ENCODE data around the gene SLC36A2.
"Not testable (repeated sequence)": the region's sequence is repeated elsewhere in the genome, so short reads cannot be mapped to it uniquely, and the experiment has no call there.

The SLC36A2 gene

DNA sequence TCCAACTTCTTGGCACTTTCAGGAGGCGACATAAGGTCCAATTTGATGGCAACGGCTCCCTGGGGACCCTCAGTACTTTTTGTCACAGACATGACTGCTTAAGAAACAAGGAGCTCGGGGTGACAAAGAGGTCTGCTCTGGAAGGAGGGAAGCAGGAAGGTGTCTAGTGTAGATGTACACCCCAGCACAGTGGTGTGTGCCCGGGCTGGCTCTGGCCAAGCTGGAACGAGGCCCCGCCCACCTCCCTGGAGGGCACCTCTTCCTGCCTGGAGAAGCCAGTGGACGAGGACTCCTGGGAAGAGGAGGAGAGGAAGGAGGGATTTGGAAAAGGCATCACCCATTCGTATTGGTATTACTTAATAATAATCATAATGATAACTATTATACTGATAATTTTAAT, at the start of gene SLC36A2:
Gene SLC36A2, minus strand, starts transcription at position 191 of the 400 bp plus-strand sequence. Its CDS starts 99 bp downstream, at position 92.
- DNase-seq (ENCODE audit: low read depth in 2 of 2), result no peak

DNA sequence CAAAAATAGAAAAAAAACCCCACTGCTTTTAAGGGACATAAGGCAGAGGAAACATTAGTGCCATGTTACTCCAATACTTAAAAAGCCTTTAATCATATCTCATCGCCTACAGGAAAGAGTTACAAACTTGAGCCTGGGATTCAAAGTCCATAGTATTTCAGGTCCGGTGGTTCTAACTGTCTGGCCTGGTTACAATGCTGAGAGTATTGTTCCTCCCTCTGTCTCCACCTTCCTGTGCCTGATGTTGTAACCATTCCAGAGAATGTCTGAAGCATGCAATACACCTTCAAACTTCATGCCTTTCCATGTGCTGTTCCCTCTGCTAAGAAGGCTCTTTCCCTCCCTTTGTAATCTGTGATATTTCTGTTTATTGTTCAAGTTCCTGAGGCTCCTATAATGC, 41.6 kb upstream of the SLC36A2 start:
- no peak for DNase-seq (ENCODE audit: low read depth in 2 of 2)

DNA sequence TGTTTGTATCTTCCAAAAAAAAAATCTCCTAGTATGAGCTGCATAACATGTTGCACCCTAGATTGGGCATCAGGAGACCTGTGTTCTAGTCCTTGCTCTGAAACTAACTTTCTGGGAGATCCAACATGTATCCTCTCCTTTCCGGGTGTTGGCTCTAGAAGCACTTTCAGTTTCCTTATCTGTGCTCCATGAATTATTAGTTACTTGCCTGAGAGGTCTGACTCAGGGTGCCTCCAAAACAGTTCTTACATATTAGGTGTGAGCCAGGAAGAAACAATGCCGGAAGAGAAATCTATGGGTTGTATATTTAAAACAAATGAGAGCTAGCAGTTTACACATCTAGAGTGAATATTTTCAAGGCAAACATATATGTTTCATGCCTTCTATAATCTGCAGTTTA, 36.7 kb upstream of the SLC36A2 start:
- DNase-seq (ENCODE audit: low read depth in 2 of 2), result no peak

DNA sequence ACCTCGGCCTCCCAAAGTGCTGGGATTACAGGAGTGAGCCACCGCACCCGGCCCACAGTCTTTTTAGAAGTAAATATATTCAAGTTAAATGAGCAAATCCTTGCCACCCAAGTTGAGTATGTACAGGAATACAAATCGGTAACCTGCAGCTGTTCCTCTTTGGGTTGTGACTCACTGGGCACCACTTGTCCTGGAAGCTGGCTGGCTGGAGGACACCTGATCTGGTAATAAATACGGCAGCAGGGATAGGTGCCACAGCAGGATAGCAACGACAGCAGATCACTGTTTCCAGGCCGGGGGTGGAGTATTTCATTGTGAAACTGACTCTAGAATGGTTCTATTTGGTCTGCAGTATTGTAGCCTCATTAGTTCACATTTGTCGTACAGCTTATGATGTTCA, 35.7 kb upstream of the SLC36A2 start:
- no peak for DNase-seq (ENCODE audit: low read depth in 2 of 2)

DNA sequence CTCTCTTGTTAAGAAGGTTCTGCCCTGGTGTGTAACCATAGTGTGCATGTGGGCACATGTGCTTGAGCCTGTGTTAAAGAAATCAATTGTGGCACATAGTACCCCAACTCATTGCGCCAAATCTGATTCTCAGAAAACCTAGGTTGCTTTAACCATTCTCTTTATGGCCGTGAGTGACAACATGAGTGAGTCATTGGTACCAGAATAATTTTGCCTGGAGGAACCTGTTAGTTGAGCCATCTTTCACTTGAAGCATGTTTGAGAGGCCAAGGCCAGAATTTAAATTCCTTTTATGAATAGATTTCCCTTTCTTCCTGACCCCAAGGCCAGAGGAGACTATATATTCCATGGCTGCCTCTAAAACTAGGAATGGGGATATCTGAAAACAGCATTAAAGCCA, 35.2 kb upstream of the SLC36A2 start:
- no peak for DNase-seq (ENCODE audit: low read depth in 2 of 2)

DNA sequence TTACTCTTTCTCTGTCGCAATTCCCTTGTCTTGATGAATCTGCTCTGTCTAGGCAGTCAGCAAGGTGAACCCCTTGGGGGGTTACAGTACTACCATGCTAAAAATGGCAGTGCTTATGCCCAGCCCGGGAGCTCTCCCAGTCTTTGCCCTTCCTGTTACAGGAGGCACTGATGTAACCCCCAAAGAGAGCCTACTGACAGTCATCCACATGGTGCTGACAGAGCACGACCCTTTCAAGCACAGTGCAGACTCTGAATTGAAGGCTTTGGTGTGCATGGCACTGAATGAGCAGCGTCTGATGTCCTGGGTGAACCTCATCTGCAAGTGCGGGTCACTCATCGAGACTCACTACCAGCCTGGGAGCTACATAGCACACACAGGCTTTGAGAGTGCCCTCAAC, 34.5 kb upstream of the SLC36A2 start:
- DNase-seq (ENCODE audit: low read depth in 2 of 2), result no peak

DNA sequence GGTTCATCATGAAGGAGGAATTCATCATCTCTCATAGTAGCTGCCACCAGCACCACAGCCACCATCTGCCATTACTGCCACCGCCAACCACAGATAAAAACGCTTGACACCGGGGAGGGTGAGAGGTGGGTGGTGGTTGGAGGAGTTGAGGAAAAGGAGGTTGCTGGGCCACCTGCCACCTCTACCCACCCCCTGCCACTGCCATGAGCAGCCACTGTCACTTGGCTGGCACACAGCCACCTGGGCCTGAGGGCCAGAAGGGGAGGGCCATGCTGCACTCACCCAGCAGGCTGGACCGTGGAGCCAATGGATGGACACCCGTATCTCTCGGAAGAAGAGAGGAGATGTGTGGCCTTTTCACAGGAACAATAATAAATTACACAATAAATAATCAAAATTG, 31.3 kb upstream of the SLC36A2 start:
- DNase-seq (ENCODE audit: low read depth in 2 of 2), result no peak

DNA sequence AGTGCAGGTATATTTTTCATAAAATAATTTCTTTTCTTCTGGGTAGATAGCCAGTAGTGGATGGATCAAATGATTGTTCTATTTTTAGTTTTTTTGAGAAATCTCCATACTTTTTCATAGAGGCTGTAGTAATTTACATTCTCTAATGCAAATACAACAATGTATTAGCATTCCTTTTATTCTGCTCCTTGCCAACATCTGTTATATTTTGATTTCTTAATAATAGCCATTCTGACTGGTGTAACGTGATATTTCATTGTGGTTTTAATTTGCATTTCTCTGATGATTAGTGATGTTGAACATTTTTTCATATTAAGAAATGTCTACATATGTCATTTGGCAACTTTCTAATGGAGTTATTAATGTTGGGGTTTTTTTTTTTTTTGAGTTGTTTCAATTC, 27.2 kb upstream of the SLC36A2 start:
- DNase-seq (ENCODE audit: low read depth in 2 of 2), result no peak

DNA sequence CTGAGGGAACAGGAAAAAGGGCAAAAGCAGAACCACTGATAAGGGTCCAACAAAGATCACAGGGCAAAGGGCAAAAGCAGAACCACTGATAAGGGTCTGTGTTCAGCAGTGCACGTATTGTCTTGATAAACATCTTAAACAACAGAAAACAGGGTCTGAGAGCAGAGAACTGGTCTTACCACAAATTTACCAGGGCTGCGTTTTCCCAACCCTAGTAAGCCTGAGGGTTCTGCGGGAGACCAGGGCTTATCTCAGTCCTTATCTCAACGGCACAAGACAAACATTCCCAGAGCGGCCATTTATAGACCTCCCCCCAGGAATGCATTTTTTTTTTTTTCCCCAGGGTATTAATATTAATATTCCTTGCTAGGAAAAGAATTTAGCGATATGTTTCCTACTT, 19.7 kb upstream of the SLC36A2 start:
- DNase-seq (ENCODE audit: low read depth in 2 of 2), result not testable (repeated sequence)

DNA sequence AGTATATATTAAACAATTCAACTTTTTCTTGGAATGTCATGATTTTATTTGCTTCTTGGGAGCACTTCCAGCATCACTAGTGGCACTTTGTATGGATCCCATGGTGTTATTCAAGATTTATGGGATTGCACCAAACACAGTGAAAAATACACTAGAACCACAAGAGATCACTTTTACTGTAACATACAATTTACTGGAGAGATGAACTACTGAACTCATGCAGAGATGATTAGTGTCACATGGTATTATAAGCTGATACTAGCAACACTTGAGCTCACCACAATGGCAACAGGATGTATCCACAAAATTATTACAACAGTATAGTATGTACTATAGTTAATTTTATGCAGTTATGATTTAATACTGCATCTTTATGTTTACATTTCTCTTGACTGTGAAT, 16.3 kb upstream of the SLC36A2 start:
- no peak for DNase-seq (ENCODE audit: low read depth in 2 of 2)

DNA sequence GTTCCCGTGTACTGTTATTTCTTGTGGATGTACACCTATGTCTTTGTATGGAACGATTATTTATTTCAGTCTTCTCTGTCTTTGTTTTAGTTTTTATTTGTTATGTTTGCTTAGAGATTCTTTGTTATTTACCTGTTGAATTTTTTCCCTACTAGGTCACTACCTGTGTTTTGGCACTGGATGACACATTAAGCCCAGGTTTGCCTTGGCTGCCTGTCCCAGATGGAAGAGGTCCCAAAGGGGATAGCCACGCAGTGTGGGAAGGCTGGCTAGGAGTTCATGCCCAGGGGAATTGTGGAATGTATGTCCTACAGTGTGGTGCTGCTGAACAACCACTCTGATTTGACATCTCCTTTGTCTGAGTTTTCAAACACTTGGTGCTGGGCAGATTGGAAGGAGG, 15.6 kb upstream of the SLC36A2 start:
- DNase-seq (ENCODE audit: low read depth in 2 of 2), result no peak

DNA sequence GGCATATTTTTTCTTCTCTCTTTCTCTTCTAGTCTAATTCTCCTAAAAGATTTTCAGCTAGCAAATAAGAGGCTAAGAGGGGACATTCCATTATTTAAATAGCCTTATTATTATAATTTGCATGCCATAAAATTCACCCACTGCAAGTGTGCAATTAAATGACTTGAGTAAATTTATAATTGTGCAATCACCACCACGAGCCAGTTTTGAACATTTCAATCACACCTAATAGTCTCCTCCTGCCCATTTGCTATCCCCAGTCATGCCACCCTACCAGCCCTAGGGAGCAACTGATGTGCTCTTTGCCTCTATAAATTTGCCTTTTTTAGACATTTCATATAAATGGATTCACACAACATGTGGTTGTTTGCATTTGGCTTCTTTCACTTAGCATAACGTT, 12.0 kb upstream of the SLC36A2 start:
- DNase-seq (ENCODE audit: low read depth in 2 of 2), result no peak

DNA sequence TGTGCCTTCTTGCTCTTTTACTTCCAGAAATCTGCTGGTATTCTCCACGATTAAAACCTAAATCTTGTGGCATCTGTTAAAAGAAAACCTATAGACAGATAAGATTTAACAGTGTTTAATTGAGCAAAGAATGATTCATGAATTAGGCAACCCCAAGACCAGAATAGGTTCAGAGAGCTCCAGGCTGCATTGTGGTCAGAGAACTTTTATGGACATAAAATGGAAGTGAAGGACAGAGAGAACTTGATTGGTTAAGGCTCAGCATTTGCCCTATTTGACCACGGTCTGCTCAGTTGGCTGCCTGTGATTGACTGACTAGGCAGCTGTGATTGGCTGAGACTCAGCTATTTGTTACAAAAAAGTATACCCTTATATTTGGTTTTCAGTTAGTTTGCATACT, 10.4 kb upstream of the SLC36A2 start:
- DNase-seq (ENCODE audit: low read depth in 2 of 2), result no peak

DNA sequence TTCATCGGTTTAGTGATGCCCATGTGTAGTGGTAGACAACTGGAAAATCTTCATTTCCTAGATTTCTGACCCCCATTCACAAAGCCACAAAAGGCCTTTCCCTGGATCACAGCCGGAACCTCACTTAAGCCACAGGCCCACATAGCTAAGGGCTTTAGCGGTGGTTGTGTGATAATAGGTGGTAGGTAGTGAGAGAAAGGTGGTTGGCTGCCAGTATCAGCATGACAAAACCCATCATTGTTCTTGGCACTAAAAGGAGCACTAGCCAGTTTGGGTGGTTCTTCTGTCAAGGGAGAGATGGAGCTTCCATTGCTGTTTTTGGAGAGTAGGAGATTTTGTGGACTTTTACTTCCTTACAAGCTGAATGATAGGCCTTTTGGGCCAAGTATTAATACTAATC, 9.7 kb upstream of the SLC36A2 start:
- DNase-seq (ENCODE audit: low read depth in 2 of 2), result no peak

DNA sequence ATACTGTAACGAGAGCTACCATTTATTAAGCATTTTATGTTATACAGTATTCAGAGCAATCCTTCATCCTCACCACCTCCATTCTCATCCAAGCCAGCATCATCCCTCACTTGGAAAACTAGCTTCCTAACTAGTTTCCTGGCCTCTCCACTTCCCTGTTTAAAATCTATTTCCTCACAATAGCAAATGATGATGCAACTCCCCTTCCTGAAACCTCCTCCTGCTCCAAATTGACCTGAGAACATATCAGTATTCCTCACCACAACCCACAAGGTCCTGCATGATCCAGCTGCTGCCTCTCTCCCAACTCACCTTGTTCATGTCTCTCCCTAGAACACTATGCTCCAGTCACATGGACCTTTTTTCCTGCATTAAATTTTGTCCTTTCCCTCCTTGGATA, 4.3 kb upstream of the SLC36A2 start:
- no peak for DNase-seq (ENCODE audit: low read depth in 2 of 2)

DNA sequence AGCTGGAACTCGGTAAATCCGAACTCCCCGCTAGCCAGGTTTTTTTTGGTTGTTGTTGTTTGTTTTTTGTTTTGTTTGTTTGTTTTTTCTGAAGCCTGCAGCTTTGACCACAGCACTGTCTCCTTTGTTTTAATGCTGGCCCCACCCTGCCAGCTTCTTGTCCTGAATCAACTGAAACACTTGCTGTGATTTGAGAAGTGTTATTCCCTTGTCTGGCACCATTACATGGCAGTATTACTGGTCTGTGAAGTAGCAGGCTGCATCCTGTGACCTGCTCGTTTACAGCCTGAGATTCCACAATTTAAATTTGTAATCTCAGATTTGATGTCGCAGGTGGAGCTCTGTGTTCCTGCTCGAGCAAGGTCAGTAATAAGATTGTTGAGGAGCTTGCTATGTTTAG, 1.4 kb upstream of the SLC36A2 start:
- DNase-seq (ENCODE audit: low read depth in 2 of 2), result no peak

DNA sequence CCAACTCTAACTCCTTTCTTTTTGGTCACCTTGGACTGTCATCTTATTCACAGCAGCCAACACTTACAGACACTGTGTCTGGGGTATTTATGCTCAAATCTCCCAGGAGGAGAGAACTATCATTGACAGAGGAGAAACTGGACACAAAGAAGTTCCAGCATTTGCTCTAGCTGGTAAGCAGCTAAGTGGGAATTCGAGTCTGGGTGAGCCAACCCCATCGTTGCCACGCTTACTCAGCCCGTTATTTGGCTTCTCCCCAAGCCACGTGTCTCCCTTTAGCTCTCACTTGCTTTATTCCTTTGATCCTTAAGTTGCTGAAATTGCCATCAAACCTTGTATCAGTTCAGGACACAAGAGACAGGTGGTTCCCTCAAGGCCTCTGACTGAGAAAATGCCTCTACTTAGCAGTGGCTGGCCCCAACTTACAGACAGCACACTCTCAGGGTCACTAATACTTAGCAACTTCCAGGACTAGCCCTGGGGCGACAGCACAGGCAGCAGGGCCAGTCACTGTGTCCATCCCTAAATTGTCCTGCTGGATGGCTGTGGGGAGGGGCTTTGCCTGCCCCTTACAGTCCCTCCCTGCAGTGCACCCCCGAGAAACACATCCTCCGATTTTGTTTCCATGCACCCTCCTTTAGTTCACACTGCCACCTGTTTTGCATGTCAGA, 1.4 kb downstream of the SLC36A2 start:
- DNase-seq (ENCODE audit: low read depth in 2 of 2), result no peak

DNA sequence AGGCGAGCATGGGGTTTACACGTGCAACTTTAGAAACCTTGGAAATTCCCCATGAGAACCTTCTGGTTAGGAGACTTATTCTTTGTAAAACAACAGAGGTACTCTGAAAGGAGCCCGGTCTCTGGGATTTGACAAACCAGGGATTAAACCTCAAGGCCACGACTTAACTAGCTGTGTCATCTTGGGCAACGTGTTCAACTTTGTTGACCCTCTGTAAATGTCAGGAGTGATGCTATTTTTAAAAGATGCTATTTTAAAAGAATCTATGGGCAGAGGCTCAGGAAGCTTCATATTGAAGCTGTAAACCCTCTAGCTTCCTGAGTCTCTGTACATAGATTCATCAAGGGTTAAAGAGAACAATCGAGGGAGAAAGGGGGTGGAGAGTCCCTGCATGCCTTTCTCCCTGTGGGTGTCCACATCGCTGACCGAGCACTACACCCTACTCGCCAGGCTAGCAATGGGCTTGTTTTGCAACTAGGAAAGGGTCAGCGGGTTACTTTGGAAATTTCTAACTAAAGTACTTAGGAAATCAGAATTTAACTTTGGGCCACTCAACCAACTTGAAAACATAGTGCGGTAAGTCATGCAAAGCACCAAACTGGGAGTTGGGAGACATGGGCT, 2.1 kb downstream of the SLC36A2 start:
- no peak for DNase-seq (ENCODE audit: low read depth in 2 of 2)

DNA sequence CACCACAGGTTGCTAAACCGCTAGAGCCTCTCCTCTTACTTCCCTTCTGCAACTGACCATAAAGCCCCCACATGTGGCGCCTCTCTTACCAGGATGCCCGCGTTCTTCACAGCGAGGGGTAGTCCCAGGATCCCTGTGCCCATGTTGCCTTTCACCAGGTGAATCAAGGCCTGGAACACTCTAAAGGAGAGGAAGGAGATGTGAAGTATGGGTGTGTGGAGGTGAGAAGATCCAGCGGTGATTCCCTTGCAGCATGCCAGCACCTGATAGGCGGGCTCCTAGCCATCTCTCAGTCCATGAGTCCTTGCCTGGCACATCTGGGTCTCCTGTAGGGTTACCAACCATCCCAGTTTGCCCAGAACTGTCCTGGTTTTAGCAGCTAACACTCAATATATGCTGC, 3.3 kb downstream of the SLC36A2 start:
- DNase-seq (ENCODE audit: low read depth in 2 of 2), result no peak

DNA sequence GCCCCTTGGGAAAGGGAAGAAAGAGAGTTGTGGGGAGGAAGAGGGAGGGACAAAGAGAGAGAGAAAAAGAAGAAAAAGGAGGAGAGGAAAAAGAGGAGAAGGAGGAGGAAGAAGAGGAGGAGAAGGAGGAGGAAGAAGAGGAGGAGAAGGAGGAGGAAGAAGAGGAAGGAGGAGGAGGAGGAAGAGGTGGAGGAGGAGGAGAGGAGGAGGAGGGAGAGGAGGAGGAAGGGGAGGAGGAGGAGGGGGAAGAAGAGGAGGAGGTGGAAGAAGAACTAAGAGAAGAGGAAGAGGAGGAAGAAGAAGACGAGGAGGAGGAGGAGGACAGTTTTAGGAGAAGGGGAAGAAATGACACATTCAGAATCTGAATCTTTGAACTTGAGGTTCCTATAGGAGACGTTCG, 7.4 kb downstream of the SLC36A2 start:
- DNase-seq (ENCODE audit: low read depth in 2 of 2), result no peak

DNA sequence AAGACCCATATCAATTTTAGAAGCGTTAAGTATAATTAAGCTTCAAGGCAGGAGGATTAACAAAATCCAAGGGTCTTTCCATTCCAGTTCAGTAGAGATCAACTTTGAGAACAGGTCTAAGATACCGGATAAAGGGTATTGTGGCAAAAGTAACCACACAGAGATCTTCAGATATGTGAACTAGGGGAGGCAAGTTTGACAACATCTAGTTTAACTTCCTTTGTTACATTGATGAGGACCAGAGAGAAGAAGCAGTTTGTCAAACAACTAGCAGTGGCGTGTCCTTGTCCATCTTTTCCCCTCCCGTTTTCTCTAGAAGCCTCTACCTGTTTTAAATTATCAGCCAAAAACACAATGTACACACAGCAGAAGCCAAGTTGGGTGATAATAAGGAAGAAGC, 8.6 kb downstream of the SLC36A2 start:
- no peak for DNase-seq (ENCODE audit: low read depth in 2 of 2)

DNA sequence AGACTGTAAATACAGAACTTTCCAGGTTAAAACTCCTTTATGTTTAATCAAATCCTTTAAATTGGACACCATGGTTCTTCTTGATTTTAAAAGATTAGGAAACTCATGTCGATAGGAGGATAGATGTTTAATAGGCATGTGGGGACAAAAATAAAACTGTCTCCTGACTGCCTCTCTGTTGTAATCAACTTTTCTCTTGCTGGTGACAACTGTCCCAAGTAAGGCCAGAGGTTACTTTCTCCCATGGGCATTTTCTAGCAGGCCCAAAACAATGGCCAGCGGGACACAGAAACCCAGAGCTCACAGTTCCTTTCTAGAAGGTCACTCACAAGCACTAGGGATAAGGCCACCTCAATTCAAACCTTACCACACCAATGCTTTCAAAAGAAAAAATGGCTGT, 14.5 kb downstream of the SLC36A2 start:
- no peak for DNase-seq (ENCODE audit: low read depth in 2 of 2)

DNA sequence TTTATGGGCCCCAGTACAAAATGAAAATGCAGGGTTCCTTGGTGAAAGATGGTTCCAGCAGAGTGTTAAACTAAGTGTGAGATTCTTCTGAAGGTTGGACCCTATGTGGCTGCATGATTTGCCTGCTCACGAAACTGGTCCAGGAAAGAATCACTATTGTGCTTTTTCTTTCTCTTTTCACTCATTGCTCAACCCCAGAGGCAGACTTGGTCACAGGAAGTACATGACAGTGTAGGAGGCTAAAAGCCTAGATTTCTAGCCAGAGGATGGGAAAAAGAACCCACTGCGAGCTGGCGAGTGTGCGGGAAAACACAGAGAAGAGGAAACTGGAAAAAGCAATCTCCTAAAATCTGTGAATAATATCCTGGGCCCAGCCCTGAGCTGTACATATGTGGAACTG, 18.6 kb downstream of the SLC36A2 start:
- no peak for DNase-seq (ENCODE audit: low read depth in 2 of 2)

DNA sequence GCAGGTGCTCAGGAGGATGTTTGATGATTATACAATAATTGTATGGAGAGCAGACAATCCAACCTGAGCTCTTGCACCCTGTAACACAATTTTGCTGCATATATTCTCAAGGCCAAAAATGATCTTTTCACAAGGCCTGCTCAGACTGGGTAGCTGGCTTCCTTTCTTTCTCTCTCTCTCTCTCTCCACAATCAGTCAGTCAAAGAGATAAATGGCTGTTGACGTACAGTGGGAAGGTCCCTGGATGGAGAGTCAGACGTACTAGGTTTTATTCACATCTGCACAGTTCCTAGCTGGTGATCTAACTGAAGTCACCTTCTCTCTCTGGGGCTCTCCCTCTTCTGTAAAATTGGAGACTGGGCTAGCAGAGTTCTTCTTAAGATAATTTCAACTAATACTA, 19.8 kb downstream of the SLC36A2 start:
- no peak for DNase-seq (ENCODE audit: low read depth in 2 of 2)
